Measurements from ENCODE around the gene NPL.

The NPL gene

DNA sequence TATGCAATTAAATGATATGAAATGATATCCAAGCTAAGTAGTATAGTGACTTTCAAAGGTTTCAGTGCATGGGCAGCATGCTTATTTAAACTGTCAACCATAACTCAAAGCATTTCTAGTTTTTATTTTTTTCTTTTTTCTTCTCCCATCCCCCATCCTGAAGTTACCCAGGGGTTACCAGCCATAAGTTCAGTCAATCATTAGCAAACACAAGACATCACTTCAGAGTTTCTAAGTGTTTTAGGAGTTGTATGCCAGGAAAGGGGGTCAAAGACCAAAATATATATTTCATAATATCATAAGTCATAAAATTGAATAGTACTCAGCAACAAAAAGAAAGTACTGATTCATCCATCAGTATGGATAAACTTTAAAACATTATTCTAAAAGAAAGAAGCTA is 78.3 kb downstream of the NPL start:
- no peak for DNase-seq (ENCODE audit: low spot score)

DNA sequence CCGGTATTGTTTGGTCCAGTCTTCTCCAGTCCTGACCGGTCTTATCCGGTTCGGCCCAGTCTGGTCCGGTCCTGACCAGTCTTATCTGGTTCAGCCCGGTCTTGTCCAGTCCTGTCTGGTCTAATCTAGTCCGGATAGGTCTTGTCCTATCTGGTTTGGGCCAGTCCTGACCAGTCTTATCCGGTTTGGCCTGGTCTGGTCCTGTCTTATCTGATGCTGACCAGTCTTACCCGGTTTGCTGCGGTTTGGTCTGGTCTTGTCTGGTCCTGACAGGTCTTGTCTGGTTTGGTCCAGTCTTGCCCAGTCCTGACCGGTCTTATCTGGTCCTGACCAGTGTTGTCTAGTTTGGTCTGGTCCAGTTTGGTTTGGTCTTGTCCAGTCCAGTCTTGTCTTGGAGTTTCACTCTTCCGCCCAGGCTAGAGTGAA is 79.7 kb downstream of the NPL start:
- no peak for DNase-seq (ENCODE audit: low spot score)

DNA sequence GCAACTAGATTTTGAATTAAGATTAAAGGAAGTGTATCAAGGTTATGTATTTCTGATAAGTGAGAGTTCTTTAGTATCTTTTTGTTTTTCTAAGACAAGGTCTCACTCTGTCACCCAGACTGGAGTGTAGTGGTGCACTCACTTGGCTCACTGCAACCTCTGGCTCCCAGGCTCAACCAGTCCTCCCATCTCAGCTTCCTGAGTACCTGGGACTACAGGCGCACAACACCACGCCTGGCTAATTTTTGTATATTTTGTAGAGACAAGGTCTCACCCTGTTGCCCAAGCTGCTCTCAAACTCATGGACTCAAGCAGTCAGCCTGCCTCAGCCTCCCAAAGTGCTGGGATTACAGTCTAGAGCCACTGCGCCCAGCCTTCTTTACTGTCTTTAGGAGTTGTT is 83.3 kb downstream of the NPL start:
- DNase-seq (ENCODE audit: low spot score), result no peak

DNA sequence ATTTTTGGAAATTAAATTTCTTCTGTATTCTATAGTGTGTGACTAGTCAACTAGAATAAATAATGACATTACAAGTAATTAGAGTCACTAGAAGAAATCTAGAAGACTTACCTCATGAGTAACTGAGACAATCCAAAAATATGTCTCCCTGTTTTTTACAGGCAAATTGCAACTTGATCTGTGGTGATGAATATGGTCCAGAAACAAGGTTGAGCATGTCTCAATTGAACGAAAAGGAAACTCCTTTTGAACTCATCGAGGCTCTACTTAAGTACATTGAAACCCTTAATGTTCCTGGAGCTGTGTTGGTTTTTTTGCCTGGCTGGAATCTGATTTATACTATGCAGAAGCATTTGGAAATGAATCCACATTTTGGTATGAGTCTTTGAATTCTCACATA is 86.3 kb downstream of the NPL start:
- DNase-seq (ENCODE audit: low spot score), result no peak

DNA sequence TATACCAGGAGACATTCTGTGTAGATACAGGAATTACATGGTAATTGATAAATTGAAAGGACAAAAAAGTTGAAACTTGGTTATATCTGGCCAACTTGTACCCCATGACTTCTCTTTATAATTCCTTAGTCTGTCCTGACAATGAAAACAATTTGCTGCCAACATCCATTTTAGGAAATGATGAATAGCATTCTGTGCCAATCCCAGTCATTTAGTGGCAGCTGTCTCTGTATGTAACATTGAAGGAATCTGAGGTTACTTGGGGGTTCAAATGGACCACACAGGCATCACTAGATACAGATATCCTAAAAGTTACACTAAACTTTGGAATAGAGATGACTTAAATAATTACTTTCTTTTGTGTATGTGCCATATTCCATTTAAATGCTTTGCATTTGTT is 87.8 kb downstream of the NPL start:
- DNase-seq (ENCODE audit: low spot score), result no peak

DNA sequence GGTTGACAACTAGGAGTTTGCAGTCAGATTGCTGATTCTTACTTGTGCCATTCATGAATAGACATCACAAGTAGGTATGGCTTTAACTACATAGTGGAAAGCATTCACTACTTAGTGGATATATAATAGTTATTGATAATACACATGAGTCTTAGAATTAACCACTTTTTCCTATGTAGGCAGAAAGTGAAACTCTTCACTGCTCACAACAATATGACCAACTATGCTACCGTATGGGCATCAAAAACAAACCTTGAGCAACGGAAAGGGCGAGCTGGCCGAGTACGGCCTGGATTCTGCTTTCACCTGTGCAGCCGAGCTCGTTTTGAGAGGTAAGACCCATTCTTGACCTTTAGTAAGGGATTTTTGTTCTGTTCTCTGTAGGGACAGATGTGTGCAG is 88.3 kb downstream of the NPL start:
- no peak for DNase-seq (ENCODE audit: low spot score)
